GM12878 (cell line): Measurements from ENCODE around the gene PRR7.

ENCODE experiments used
- CTCF ChIP-seq, 3 experiments: IDR thresholded peaks in 2 of 3; conservative IDR thresholded peaks in 1 of 3; 2 replicates each; pipeline ENCODE4 v1.5.1; 2011; ENCODE audit warnings: low read depth in 3 of 3, low read length in 3 of 3, mild to moderate bottlenecking in 3 of 3, control low read depth in 2 of 3, moderate library complexity in 2 of 3, inconsistent platforms in 1 of 3, mixed read lengths in 1 of 3; ENCODE audit not compliant: control insufficient read depth in 2 of 3, insufficient read depth in 1 of 3; ENCODE audit errors: extremely low read depth in 1 of 3
- EZH2 ChIP-seq: IDR thresholded peaks from 2 replicates; pipeline ENCODE4 v1.6.1; 2012; ENCODE audit warnings: low read depth, mild to moderate bottlenecking, control low read depth, inconsistent platforms, low read length, borderline replicate concordance; ENCODE audit not compliant: control insufficient read depth
- FOXM1 ChIP-seq: IDR thresholded peaks from 2 replicates; pipeline ENCODE4 v1.6.1; 2012; ENCODE audit warnings: low read depth, mild to moderate bottlenecking, inconsistent platforms, low read length, moderate library complexity
- MYC ChIP-seq: IDR thresholded peaks from 2 replicates; pipeline ENCODE4 v1.6.1; 2011; ENCODE audit warnings: mild to moderate bottlenecking, low read length, moderate library complexity, inconsistent platforms; ENCODE audit not compliant: insufficient read depth, insufficient replicate concordance, insufficient read length, severe bottlenecking
- NR2C1 ChIP-seq: fragments of 450-650 bp; IDR thresholded peaks from 2 replicates; pipeline ENCODE4 v1.6.1; 2017; ENCODE audit warnings: antibody characterized with exemption, mild to moderate bottlenecking, moderate library complexity
- NRF1 ChIP-seq: conservative IDR thresholded peaks from 2 replicates; pipeline ENCODE4 v1.6.1; 2011; ENCODE audit warnings: mild to moderate bottlenecking, low read depth, low read length, improper control_type of control experiment
- SREBF1 ChIP-seq: IDR thresholded peaks from 2 replicates; pipeline ENCODE4 v1.6.1; 2012; ENCODE audit warnings: mild to moderate bottlenecking, low read length
- ZNF687 ChIP-seq: fragments of 450-650 bp; IDR thresholded peaks from 2 replicates; pipeline ENCODE4 v1.6.1; 2017; ENCODE audit warnings: mild to moderate bottlenecking, moderate library complexity

GRCh38 chr5:177434942-177435738, 11.5 kb upstream of the PRR7 start:
- TF ChIP-seq EZH2 (no peak), NRF1 (no peak), SREBF1 (no peak), CTCF (IDR thresholded peaks at IDR 0.05 in 2 of 3, conservative IDR thresholded peaks at IDR 0.05 in 1 of 3; ENCODE audit: control insufficient read depth in 2 of 3, extremely low read depth in 1 of 3, insufficient read depth in 1 of 3, low read depth in 3 of 3, low read length in 3 of 3) (no peak), ZNF687 (no peak), NR2C1 (no peak), MYC (no peak), FOXM1 (no peak)
